Body of pancreas (tissue), 4 donors: ENCODE data around the gene PKD1L1.

Experiments
- POLR2A ChIP-seq, 3 donors: fragments of 450-650 bp; IDR thresholded peaks; one replicate each; pipeline ENCODE4 v1.6.1; 2016; ENCODE audit warnings: antibody characterized with exemption in 3 of 3, mild to moderate bottlenecking in 2 of 3
- TF ChIP-seq, protein P1 (sequence below), 7 experiments: fragments of 450-650 bp in 4 of 7; fragments of 200-600 bp in 3 of 7; sonication (generic) in 3 of 7; IDR thresholded peaks; one replicate each; pipeline ENCODE4 v1.5.1; 2016 to 2019; ENCODE audit warnings: antibody characterized with exemption in 7 of 7

DNA sequence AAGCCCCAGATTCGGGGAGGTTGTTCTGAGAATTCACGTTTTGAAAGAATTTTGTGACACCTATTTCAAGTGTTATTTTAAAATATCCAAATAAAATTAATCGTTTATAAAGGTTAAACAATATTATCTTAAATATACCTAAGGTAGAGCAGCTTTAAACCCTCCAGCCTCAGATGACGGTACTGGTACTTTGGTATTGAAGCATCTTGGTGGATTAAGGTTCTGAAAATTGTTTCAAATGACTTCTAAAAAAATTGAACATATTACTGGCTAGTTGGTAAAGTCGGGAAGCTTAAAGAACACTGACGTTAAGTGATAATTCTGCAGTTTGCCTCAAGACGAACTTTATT, 31.5 kb upstream of the PKD1L1 start:
- TF ChIP-seq, protein P1, sequence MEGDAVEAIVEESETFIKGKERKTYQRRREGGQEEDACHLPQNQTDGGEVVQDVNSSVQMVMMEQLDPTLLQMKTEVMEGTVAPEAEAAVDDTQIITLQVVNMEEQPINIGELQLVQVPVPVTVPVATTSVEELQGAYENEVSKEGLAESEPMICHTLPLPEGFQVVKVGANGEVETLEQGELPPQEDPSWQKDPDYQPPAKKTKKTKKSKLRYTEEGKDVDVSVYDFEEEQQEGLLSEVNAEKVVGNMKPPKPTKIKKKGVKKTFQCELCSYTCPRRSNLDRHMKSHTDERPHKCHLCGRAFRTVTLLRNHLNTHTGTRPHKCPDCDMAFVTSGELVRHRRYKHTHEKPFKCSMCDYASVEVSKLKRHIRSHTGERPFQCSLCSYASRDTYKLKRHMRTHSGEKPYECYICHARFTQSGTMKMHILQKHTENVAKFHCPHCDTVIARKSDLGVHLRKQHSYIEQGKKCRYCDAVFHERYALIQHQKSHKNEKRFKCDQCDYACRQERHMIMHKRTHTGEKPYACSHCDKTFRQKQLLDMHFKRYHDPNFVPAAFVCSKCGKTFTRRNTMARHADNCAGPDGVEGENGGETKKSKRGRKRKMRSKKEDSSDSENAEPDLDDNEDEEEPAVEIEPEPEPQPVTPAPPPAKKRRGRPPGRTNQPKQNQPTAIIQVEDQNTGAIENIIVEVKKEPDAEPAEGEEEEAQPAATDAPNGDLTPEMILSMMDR (IDR thresholded peaks at IDR 0.05) = no peak
- no peak for TF ChIP-seq POLR2A (IDR thresholded peaks at IDR 0.05)
